ENCODE results near the gene EBF3.

EBF3 gene

DNA sequence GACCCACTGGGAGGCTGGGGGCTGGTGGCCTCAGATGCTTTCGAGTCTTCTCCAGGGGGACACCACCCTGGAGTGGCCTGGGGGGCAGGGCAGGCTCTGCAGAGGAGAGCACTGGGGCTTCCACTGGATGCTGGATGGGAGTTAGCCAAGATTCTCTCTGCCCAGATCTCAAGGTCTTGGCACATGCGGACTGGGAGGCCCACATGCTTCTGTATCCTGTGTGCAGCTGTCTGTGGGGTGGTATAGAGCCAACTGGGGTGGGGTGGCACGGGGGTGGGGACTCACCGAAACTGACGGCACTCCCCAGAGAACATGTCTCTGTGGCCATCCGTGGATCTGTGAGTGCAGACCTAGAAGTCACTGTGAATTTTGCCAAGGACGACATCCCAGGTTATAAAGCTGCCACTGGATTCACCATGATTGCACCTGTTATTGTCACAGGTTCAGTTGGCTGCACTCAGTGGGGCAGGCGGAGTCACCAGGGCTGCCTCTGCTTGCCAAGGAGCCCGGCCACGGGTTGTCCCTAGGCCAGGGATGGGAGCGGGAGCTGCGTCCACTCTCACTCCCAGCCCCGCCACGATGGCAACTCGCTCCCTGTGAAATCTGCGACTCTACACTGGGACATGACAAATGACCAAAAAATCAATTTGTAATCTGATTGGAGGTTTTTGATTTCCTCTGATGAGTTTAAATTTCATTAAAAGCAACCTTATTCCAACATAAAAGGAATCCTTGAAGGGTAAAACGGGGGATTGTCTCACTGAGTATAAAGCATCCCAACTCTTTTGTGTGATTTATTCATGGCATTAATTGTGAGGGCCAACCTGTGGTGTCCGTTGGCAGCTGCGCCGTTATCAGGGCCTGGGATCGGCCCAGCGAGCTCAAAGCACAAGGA, 131.3 kb downstream of the EBF3 start:
- no peak overlapping the region for H3K27ac ChIP-seq
- H3K36me3 ChIP-seq, result peaks cover 0 to under 1% (median under 1%) of the 10 kb centered on the region in 3 donors
- intact Hi-C loops (cut with DNase I; ENCODE audit: low total_unique reads), result no loop called here
- TF ChIP-seq, protein P1, sequence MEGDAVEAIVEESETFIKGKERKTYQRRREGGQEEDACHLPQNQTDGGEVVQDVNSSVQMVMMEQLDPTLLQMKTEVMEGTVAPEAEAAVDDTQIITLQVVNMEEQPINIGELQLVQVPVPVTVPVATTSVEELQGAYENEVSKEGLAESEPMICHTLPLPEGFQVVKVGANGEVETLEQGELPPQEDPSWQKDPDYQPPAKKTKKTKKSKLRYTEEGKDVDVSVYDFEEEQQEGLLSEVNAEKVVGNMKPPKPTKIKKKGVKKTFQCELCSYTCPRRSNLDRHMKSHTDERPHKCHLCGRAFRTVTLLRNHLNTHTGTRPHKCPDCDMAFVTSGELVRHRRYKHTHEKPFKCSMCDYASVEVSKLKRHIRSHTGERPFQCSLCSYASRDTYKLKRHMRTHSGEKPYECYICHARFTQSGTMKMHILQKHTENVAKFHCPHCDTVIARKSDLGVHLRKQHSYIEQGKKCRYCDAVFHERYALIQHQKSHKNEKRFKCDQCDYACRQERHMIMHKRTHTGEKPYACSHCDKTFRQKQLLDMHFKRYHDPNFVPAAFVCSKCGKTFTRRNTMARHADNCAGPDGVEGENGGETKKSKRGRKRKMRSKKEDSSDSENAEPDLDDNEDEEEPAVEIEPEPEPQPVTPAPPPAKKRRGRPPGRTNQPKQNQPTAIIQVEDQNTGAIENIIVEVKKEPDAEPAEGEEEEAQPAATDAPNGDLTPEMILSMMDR (IDR thresholded peaks at IDR 0.05), result no peak
- no peak overlapping the region for H3K4me3 ChIP-seq
- H3K4me1 ChIP-seq, result no peaks in the 10 kb centered on the region
- no peak for DNase-seq
- no peaks in the 10 kb centered on the region for H3K9me3 ChIP-seq
- H3K27me3 ChIP-seq, result no peaks in the 10 kb centered on the region

DNA sequence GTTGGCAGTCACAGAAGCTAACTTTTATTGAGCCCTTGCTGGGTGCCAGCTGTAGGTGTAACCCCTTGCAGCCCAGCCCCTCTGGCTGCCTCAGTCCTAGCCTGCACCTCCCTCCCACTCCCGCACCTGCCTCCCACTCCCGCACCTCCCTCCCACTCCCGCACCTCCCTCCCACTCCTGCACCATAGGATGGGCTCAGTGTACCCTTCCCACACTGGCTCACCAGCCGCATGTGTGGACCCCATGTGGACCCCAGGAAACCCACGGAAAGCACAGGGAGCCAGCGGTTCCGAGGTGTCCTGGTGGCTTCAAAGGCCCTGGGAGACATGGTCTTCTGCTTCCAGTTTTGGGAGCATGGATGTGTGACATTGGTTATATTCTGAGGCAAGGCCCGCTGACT, 132.9 kb downstream of the EBF3 start:
- H3K27me3 ChIP-seq, result no peaks in the 10 kb centered on the region
- H3K4me1 ChIP-seq, result no peaks in the 10 kb centered on the region
- TF ChIP-seq, protein P1 (IDR thresholded peaks at IDR 0.05), result no peak
- no peak for DNase-seq
- no peaks in the 10 kb centered on the region for H3K9me3 ChIP-seq
- H3K36me3 ChIP-seq, result no peaks in the 10 kb centered on the region
- no peak overlapping the region for H3K27ac ChIP-seq
- H3K4me3 ChIP-seq, result no peak overlapping the region
- intact Hi-C loops (cut with DNase I; ENCODE audit: low total_unique reads), result no loop called here

DNA sequence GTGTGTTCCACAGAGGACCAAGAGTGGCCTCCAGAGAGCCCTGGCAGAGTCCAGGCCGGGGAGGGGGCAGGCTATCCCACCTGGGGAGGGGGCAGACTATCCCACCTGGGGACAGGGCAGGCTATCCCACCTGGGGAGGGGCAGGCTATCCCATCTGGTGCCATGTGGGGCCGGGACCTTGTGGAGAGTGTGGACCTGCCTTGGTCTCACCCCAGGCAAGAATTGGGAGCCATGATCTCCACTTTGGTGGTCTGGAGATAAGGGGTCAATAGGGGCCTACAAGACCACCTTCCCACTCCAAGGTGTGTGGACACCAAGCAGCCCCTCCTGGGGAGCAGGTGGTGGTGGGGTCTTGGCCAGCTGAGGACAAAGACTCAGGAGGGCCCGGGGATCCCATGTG, 138.2 kb downstream of the EBF3 start:
- H3K4me3 ChIP-seq, result no peak overlapping the region
- H3K27ac ChIP-seq, result no peak overlapping the region
- DNase-seq, result no peak
- H3K4me1 ChIP-seq, result no peaks in the 10 kb centered on the region
- intact Hi-C loops (cut with DNase I; ENCODE audit: low total_unique reads), result no loop called here
- no peaks in the 10 kb centered on the region for H3K36me3 ChIP-seq
- no peaks in the 10 kb centered on the region for H3K27me3 ChIP-seq
- no peaks in the 10 kb centered on the region for H3K9me3 ChIP-seq
- TF ChIP-seq, protein P1 (IDR thresholded peaks at IDR 0.05), result no peak

DNA sequence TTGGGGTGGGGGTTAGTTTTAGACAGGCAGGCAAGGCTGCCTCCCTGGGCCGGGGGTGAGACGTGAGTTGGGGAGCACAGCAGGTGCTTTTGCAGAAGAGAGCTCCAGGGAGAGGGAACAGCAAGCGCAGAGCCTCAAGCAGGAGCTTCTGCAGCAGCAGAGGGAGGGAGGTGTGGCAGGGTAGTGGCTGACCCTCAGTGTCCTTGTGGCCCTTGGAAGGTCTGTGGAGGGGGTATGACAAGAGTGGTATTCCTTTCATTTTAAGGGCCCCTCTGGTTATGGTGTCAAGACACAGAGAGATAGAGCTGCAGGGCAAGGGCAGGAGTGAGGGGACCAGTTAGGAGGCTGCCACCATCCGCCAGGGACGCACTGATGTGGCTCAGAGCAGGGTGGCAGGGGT, 138.9 kb downstream of the EBF3 start:
- H3K4me3 ChIP-seq, result no peak overlapping the region
- no peaks in the 10 kb centered on the region for H3K9me3 ChIP-seq
- H3K36me3 ChIP-seq, result no peaks in the 10 kb centered on the region
- intact Hi-C loops (cut with DNase I; ENCODE audit: low total_unique reads), result no loop called here
- no peak for DNase-seq
- TF ChIP-seq, protein P1 (IDR thresholded peaks at IDR 0.05), result no peak
- no peaks in the 10 kb centered on the region for H3K27me3 ChIP-seq
- H3K27ac ChIP-seq, result no peak overlapping the region
- H3K4me1 ChIP-seq, result no peaks in the 10 kb centered on the region

DNA sequence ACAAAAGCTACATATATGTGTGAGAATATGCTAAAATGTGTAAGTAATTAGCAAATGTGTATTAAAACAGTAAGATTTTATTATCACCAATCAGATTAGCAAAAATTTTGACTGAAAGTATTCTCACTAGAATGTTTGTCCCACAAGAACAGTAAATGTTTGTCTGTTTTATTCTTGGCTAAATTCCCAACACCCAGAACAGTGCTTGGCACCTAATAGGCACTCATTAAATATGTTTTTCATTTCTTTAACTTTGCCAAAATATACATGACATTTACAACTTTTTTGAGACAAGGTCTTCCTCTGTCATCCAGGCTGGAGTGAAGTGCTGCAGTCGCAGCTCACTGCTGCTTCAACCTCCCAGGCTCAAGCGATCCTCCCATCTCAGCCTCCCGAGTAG, 143.6 kb downstream of the EBF3 start:
- no peaks in the 10 kb centered on the region for H3K4me1 ChIP-seq
- no peak for DNase-seq
- intact Hi-C loops (cut with DNase I; ENCODE audit: low total_unique reads), result no loop called here
- TF ChIP-seq, protein P1 (IDR thresholded peaks at IDR 0.05), result no peak
- H3K36me3 ChIP-seq, result no peaks in the 10 kb centered on the region
- H3K27ac ChIP-seq, result no peak overlapping the region
- H3K4me3 ChIP-seq, result no peak overlapping the region
- peaks cover 0 to 5% of the 10 kb centered on the region in 2 donors for H3K27me3 ChIP-seq
- H3K9me3 ChIP-seq, result no peaks in the 10 kb centered on the region

All from tibial artery (tissue), 4 donors.